Ramos (cell line): ENCODE data around the gene FAXDC2.

Source experiments
- in situ Hi-C: fragments of 300-500 bp; cut with MboI; formaldehyde crosslinking; loops from one replicate; pipeline ENCODE4 v1.14.3; 2022; ENCODE audit warnings: low sequenced_read_pairs; ENCODE audit not compliant: unreplicated experiment

Gene FAXDC2

DNA sequence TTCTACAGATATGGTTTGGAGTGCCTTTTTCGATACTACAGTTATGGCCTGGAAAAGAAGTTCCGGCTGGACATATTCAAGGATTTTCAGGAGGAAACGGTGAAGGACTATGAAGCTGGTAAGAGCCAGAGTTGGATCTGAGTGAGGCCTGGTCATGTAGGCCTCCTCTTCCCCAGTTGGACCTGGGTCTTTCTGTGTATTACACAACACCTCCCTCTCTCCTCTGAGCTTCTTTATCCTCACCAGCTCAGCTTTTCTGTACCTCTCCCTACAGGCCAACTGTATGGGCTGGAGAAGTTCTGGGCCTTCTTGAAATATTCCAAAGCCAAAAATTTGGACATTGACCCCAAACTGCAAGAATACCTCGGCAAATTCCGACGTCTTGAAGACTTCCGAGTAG lies 39.2 kb downstream of the FAXDC2 start:
- in situ Hi-C loops: no loop called here

DNA sequence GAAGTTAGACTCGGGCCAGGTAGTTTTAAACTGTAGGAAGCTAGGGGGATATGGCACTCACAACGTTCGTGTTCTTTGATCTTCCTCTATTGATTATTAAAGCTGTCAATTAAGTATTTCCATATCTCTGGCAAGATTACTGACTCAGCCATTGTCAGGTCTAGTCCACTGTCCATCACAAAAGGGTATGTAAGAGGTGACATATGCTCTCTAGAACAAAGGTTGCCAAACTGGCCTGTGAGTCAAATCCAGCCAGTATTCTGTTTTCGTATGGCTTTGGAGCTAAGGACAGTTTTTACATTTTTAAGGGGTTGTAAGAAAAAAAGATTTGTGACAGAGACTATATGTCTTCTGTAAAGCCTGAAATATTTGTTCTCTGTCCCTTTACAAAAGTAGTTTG lies 44.2 kb downstream of the FAXDC2 start:
- in situ Hi-C loops: no loop called here

DNA sequence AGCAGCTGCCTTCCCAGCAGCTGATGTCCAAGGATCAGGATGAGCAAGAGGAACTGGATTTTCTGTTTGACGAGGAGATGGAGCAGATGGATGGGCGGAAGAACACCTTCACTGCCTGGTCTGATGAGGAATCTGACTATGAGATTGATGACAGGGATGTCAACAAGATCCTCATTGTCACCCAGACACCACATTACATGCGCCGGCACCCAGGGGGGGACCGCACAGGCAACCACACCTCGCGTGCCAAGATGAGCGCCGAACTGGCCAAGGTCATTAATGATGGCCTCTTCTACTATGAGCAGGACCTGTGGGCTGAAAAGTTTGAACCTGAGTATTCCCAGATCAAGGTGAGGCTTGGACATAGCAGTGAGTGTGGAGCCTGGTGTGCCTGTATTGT lies 48.4 kb downstream of the FAXDC2 start:
- in situ Hi-C loops: no loop called here

DNA sequence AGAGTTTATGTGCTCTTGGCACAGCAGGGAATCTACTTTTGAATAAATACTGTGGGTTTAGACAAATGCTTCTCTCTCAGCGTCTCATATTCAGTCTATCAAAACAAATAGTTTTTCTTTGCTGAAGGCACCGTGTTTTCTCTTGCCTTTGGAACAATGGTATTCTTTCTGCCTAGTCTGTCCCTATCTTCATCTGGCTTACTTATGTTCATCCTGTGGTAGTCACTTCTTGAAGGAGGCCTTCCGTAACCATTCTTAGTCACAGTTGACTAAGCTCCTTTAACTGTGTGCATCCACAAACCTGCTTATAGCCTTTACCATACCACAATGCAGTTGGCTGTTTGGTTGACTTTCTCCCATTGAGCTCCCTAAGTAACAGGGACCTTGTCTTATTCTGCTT lies 49.3 kb downstream of the FAXDC2 start:
- in situ Hi-C loops: no loop called here

DNA sequence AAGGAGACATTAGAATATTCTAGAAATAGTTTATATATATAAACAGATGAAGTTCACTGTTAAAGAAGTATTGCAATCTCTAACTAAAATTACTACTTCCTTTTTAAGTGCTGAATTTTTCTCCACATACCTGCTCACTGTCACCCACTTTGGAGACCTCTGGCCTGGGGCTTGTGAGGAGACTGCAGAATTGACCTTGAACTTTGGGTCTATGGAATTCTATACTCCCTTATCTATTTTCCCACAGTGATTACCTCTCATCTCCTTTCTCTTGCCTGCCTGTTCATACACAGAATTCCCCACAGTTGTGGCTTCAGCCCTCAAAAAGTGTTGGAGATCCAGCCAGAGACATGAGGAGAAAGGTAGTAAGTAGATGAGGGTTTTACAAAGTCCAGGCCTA lies 49.8 kb downstream of the FAXDC2 start:
- in situ Hi-C loops: no loop called here

DNA sequence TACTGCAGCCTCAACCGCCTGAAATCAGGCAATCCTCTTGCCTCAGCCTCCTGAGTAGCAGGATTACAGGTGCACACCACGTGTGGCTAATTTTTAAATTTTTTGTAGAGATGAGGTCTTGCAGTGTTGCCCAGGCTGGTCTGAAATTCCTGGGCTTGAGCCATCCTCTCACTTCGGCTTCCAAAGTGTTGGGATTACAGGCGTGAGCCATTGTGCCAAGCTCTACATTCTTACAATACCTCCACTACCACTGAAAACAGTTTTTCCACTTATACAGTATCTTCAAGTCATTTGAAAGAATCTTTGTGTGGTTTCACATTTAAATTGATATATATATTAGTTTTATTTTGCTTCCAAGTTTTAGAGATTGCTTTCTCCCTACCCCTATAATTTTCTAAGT lies 52.6 kb downstream of the FAXDC2 start:
- in situ Hi-C loops: no loop called here

DNA sequence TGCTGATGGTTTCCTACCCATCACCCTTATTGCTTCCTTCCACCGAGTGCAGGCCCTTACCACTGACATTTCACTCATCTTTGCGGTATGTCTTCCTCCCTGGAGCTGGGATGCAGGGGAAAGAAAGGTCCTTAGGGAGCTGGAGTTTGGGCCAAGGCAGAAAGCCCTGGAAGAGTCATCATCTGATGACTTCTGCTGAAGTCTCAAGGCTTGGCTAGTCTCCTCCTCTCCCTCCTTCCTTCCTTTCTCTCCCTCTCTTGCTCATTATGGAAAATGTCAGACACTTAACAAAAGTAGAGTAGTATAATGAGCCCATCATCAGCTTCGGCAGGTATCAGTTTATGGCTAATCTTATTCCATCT lies 55.2 kb downstream of the FAXDC2 start:
- in situ Hi-C loops: no loop called here

DNA sequence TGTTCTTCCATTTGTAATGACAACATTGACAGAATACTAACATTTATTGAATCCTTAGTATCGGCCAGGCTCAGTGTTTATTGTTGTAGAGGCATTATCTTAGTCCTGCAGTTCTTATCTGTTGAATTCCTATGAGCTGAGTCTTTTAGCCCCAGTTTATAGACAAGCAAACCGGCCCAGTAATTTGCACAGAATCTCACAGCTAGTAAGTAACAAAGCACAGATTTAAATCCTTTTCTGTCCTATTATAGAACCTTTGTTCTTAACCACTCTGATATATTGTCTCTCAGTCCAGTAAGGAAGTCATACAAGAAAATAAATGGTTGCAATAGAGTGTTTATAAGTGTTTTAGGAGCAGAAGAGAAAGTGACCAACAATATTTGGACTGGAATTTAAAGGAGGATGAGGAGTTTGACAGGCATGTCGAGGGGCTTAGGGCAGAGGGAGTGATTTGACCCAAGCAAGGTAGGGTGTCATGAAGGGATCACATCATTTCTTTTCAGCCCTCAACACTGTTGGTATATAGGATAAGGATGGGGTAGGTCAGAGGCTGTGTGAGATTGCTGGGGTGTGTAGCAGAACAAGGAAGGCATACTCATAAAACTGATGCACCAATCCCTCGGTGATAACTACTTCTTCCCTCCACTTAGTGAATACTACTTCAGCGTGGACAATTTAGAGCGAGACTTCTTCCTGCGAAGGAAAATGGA lies 55.7 kb downstream of the FAXDC2 start:
- in situ Hi-C loops: no loop called here

DNA sequence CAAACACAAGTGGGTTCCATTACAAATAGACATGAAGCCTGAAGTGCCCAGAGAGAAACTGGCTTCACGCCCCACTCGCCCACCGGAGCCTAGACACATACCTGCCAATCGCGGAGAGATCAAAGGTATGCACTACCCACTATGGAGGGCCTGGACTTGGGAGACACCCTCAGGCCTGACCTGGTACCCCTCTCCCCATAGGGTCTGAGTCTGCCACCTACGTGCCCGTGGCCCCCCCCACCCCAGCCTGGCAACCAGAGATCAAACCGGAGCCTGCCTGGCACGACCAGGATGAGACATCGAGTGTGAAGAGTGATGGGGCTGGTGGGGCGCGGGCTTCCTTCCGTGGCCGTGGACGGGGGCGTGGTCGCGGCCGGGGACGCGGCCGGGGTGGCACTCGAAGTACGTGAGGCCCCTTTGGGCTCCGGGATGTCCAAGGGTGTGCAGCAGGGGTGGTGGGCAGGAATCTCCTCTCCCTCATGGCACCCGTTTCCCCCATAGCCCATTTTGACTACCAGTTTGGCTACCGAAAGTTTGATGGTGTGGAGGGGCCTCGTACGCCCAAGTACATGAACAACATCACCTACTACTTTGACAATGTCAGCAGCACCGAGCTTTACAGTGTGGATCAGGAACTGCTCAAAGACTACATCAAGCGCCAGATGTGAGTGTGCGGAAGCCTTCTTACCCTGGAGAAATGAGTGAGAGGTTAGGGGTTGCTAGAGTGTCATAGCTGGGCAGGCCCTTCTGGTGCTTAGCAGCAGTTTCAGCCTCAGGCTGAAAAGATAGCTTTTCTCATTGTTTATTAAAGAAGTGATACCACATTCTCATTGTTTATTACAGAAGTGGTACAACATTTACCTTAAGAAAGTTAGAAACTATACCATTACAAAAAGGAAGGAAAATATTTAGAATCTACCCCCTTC lies 56.5 kb downstream of the FAXDC2 start:
- in situ Hi-C loops: no loop called here

DNA sequence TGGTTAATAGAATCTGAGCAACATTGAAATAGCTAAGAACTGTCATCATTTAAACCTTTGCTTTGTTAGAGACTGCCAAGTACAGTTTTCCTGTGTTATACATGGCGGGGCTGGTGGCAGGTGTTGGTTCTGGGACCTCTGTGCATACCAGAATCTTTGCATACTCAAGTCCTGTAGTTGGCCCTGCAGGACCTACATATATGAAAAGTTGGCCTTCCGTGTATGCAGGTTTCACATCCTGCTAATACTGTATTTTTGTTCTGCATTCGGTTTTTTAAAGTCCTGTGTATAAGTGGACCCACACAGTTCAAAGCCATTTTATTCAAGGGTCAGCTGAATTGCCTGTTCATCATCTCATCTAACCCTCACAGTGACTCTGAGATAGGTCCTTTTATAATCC lies 58.9 kb downstream of the FAXDC2 start:
- in situ Hi-C loops: no loop called here

DNA sequence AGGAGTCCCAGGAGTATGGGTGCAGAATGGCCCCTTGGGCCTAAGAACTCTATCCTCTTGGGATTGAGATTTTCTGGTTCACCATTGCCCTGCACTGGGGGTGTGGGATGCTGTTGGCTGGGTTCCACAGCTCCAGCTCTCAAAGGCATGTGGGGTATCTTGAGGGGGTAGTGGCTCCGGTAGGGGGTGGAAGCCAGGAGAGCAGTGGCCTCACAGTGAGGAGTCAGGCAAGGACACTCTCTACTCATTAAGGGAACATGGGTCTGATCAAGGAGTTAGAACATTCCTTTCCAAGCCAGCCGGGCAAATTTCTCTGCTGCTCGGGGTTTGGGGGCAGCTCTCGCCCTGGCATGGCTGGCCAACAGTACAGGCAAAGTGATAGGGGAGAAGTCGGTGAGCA lies 62.2 kb downstream of the FAXDC2 start:
- in situ Hi-C loops: no loop called here

DNA sequence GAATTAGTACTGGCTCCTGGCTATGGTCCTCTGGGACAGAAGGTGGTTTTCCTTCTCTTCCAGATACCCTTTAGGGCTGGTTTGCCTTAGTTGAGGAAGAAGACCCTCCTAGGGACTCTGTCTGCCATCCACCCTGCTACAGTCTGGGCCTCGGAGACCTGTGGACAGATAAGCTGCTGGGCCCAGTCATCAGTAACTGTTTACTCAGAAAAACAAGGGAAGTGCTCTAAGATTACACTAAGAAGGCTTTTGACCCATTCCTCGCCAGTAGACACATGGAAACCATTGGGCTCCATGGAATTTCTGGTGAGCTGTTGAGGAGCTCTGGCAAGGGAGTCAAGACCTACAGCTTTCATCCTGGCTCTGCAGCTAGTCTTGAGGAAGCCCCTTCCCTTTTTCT lies 64.0 kb downstream of the FAXDC2 start:
- in situ Hi-C loops: no loop called here

DNA sequence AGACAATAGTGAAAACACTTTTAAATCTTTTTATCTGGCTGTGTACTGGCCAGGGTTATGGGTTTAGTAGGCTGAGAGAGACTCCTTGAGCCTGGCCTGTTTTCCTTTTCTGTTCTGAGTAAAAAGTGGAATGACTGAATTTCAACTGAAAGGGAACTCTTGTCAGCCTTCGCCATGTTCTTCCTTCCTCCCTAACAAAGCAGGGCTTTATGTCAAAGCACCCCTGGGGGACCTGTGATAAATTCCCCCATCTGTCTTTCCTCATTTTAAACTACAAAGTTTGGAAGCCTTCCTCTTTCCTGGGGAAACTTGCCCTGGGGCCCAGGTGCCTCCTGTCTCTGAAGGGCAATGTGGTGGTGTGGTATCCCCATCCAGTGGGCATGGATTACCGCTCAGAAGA lies 65.5 kb downstream of the FAXDC2 start:
- in situ Hi-C loops: no loop called here

DNA sequence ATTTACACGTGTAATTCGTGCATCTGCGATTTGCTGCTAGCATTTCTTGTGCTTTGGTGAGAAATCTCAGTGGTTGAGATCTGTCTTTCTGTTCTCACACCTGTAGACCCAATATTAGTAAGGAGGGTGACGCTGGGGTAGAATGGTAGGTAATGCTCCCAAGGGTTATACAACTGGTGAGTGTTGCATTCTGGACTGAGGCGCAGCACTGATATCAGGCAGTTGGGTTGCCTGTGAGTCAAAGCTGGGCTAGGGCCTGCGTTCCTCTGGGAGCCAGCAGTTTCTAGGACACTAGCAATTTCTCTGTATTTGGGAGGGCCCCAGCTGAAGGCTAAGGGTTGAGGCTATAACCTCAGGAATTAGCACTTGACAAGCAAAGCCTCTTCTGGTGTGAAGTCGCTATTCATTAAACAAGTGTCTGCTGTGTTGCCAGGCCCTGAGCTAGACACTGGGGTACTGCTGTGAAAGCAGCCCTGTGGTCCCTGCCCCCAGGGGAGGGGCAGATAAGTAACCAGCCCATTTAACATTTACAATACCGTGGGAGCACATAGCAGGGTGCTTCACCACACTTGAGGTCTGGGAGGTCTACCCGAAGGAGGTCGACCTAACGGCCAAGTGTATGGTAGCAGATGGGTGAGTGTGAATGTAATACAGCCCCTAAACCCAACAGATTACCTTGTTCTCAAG lies 66.5 kb downstream of the FAXDC2 start:
- in situ Hi-C loops: no loop called here

DNA sequence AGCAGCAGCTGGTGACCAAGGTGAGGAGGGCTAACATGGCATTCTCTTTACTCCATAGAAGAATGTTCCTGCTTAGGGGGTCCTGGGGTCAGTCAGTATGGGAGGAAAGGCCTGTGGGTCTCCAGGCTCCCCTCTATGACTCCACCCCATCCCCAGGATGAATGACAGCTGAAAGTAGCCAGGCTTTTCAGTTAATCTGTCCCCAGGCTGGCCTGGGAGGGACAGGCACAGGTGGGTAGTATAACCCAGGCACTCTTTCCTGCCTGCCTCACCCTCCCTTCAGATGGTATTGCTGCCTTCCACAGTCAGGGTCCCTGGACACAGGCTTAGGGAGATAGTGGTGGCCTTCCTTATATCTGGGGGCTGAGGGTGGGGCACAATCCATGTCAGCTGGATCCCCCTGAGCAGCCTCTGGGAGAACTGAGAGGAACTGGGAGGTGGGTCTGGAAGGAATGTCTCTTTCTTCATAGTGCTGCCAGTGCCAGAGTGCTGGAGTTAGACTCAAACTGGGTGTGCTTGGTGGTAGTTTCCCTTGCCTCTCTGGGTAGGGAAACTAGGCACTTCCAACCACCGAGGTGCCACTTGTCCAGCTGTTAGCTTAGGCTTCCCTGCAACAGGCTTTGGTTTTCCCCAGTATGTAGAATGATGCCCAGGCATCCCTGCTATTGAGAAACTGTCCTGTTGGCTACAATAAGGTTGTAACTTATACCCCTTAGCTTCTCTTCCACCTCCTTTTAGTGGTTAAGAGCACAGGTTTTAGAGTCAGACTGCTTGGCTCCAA lies 67.4 kb downstream of the FAXDC2 start:
- in situ Hi-C loops: no loop called here

DNA sequence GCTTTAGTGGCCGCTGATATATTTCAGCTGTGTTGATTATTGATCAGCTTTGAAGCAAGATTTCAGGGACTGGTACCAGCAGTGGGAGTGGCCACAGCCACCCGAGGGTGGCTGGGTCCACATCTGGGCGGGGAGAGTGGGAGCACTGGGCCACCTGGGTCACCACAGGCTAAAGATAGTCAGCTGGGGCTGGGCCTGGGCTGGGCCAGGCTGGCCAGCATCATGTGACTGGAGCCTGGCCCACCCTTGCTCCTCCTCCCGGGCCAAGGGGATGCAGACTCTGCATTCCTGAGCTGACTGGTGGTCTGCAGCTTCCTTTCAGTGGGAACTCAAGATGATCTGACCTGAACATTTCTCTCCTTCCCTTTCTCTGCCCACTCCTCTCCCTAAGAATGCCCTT lies 68.1 kb downstream of the FAXDC2 start:
- in situ Hi-C loops: no loop called here

DNA sequence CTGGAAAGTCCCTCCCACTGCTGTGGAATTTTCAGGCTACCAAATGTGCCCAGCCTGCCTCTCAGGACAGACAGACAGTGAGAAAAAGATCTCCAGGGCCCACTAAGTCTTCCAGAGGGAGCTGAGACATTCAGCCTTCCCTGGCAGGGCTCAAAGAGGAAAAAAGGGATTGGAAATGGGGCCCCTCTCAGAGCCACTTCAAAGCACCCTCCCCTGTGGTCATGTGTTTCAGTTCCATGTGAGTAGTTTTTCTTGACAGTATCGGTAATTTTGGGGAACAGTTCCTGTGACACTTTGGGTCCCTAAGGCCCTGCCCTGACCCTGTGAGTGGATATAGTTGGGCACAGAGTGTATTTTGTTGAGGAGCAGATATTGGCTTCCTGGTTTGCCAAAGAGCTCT lies 70.3 kb downstream of the FAXDC2 start:
- in situ Hi-C loops: no loop called here

DNA sequence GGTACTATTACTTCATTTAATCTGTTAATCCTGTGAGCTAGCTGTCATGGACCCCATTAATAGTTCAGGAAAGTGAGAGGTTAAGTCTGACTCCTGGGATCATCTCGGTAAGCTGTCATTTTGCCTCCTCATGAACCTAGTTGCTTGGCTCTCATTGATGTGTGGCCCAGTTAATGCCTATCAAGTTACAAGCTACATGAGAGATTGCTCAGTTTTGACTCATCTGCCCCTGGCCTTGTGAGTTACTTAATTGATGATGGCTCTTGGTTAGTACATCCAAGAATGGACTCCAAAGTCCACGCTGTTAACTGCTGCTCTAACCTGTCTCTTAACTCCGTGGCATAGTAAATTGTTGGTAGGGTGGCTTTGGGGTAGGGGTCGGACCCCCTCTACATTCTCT lies 71.3 kb downstream of the FAXDC2 start:
- in situ Hi-C loops: no loop called here

DNA sequence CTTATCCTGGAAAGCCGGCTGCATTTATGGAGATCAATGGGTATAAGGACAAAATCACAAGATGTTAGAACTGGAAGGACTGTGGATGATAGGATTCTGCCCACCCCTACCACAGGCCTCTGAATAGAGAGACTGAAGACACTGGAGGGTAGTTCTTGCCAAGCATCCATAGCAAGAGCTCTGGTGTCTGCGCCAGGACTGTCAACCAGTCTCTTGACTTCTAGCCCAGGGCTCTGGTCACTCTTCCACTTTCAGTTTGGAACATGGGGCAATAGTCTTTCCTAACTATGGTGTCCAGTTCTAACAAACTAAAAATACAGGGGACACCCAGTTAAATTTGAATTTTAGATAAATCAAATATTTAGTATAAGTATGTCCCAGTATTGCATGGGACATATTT lies 71.9 kb downstream of the FAXDC2 start:
- in situ Hi-C loops: no loop called here

DNA sequence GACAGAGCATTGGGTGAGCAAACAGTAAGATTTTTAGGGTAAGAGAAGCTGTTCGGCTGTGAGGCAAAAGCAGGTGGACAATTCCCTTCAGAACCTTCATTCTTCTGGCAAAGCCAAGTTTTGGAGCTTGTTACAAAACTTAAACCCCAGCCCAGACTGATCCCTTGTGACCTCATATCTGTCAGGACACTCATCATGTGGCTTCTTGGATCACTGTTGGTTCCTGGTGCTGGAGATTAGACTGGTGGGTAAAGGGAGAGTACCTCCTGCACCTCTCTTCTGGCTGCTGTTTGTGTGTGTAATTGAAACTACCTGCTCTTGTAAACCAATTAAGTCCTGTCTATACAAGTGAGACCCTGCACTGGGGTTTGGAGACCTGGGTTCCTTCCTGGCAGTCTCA lies 74.2 kb downstream of the FAXDC2 start:
- in situ Hi-C loops: no loop called here

DNA sequence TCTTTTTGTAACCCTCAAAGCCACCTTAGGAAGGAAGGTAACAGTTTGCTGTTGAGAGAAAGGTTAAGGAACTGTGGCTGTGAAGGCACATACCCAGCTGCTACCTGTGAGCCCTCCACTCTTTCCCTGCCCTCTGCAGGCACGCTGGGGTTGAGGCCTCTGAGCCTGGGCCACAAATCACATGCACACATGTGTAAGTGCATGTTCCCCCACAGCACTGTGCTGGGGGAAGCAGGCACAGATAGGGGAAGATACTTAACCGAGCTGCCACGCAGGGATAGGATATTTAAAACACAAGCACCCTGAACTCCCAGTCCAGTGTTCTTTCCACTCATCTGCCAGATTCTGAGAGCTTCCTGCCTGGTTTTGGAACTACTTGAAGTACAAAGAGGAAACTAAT lies 77.1 kb downstream of the FAXDC2 start:
- in situ Hi-C loops: no loop called here
